ENCODE data around the gene TMEM9B.

- TF ChIP-seq, protein P1, sequence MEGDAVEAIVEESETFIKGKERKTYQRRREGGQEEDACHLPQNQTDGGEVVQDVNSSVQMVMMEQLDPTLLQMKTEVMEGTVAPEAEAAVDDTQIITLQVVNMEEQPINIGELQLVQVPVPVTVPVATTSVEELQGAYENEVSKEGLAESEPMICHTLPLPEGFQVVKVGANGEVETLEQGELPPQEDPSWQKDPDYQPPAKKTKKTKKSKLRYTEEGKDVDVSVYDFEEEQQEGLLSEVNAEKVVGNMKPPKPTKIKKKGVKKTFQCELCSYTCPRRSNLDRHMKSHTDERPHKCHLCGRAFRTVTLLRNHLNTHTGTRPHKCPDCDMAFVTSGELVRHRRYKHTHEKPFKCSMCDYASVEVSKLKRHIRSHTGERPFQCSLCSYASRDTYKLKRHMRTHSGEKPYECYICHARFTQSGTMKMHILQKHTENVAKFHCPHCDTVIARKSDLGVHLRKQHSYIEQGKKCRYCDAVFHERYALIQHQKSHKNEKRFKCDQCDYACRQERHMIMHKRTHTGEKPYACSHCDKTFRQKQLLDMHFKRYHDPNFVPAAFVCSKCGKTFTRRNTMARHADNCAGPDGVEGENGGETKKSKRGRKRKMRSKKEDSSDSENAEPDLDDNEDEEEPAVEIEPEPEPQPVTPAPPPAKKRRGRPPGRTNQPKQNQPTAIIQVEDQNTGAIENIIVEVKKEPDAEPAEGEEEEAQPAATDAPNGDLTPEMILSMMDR (IDR thresholded peaks at IDR 0.05): no peak
- TF ChIP-seq POLR2A (IDR thresholded peaks at IDR 0.05): peak in 1 of 2 donors; percentile 86
Observed at GRCh38 chr11:8964324-8965320, at the start of gene TMEM9B.
